HG02588 (cell line): Measurements from ENCODE around the gene ZNF3.
A peak's percentile ranks its signal among the peaks of the same experiment; 100 is the strongest.
"Not testable (repeated sequence)": the region's sequence is repeated elsewhere in the genome, so short reads cannot be mapped to it uniquely, and the experiment has no call there.

Experiments
- ATAC-seq: cut with Tn5 transposase; IDR thresholded peaks from one replicate; pipeline ENCODE4 v1.9.1; 2021; ENCODE audit warnings: mild to moderate bottlenecking, moderate library complexity; ENCODE audit not compliant: unreplicated experiment

The ZNF3 gene

DNA sequence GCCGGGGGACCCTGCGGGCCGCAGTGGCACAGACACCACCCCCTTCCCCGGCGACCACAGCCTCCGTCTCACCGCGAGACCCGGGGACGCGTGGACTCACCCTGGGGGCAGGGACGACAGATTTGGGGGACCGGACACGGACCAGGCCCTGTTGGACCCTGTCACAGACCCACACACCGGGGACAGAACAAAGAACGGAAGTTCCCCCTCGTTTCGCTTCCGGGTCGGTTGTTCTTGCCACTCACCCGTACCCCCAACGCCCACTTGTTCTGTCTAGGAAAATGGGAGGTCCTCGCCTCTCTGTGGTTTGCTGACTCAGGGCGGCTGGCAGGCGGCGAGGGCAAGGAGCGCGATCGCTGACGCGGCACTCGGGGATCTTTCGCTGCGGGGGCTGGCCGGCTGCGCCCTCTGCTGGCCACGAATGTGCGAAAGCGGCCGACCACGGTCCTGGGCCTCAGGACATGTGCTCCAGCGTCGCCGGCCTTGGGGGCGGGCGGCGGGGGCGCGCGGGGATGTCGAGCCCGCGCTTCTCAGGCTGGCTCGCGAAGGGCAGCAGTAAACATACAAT, at the start of gene ZNF3:
TSS of gene ZNF3 (minus strand) at position 189 of the 568 bp plus-strand sequence. CDS start 4,366 bp downstream, outside the sequence.
- peak; percentile 82 for ATAC-seq

DNA sequence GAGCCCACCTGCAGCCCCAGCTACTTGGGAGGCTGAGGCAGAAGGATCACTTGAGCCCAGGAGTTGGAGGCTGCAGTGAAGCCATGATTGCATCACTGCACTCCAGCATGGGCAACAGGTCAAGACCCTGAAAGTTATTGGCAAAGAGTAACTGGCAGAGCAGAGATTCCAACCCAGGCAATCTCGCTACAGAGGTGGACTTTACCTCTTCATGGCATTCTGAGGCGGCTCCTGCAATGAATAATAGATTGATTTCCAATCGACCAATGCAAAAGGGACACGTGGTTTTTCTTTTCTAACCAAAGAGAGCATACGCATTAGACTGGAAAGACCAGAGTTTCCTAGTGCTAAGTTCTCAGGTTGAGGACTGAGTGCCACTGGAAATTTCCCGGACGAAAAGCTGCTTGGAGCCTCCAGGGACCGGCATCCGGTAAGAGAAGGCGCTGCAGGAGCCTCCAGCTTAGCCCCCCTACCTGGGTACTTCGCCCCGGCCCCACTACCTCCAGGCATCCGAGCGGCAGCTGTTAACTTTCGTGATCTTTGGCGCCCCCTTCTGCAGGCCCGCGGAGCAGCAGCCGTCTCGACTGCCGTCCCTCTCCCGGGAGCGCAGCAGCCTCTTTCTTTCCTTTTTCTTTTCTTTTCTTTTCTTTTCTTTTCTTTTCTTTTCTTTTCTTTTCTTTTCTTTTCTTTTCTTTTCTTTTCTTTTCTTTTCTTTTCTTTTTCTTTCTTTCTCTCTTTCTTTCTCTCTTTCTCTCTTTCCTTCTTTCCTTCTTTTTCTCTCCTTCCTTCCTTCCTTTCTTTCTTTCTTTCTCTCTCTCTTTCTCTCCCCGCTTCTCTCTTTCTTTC, 49.3 kb upstream of the ZNF3 start:
- no peak for ATAC-seq

DNA sequence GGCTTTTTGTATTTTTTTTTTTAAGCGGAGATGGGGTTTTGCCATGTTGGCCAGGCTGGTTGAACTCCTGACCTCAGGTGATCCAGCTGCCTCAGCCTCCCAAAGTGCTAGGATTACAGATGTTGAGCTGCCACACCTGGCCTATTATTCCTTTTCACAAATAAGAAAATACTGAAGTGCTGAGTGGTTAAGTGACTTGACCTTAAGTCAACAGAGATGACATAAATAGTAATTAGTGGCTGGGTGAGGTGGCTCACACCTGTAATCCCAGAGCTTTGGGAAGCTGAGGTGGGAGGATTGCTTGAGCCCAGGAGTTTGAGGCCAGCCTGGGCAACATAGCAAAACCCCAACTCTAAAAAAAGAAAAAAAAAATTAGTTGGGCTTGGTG, 48.7 kb upstream of the ZNF3 start:
- ATAC-seq, result not testable (repeated sequence)

DNA sequence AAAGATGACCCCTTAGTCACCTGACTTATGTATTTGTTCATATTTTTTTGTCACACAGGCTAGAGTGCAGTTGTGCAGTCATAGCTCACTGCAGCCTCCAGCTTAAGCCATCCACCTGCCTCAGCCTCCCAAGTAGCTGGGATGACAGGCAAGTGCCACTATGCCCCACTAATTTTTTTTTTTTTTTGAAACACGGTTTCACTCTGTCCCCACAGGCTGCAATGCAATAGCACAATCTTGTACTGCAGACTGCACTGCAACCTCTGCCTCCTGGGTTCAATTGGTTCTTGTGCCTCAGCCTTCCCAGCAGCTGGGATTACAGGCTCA, 47.1 kb upstream of the ZNF3 start:
- ATAC-seq, result no peak

DNA sequence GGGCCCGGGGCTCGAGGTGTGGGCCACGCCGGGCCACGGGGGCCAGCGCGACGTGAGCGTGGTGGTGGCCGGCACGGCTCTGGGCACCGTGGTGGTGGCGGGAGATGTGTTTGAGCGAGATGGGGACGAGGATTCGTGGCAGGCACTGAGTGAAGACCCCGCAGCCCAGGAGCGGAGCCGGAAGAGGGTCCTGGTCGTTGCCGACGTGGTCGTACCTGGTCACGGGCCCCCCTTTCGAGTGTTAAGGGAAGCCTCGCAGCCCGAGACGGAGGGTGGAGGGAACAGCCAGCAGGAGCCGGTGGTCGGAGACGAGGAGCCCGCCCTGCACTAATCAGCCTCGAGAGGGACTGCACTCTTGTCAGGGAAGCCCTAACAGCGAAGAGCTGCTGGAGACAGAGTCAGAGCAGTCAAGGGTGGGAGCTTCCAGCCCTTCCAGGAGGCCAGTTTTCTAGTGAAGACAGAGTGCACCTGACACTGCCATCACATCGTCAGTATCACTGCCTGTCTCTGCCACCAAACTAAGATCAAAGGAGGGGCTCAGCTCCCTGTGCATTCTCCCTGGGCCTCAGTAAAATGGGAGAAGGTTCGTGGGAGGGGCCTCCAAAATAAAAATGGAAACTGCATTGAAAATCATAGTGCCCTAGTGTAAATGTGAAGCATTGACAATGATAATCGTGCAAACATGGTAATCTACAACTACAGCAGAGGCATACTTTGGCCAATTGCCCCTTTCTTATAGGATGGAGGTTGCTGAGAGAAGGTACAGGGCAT, 46.5 kb upstream of the ZNF3 start:
- no peak for ATAC-seq

DNA sequence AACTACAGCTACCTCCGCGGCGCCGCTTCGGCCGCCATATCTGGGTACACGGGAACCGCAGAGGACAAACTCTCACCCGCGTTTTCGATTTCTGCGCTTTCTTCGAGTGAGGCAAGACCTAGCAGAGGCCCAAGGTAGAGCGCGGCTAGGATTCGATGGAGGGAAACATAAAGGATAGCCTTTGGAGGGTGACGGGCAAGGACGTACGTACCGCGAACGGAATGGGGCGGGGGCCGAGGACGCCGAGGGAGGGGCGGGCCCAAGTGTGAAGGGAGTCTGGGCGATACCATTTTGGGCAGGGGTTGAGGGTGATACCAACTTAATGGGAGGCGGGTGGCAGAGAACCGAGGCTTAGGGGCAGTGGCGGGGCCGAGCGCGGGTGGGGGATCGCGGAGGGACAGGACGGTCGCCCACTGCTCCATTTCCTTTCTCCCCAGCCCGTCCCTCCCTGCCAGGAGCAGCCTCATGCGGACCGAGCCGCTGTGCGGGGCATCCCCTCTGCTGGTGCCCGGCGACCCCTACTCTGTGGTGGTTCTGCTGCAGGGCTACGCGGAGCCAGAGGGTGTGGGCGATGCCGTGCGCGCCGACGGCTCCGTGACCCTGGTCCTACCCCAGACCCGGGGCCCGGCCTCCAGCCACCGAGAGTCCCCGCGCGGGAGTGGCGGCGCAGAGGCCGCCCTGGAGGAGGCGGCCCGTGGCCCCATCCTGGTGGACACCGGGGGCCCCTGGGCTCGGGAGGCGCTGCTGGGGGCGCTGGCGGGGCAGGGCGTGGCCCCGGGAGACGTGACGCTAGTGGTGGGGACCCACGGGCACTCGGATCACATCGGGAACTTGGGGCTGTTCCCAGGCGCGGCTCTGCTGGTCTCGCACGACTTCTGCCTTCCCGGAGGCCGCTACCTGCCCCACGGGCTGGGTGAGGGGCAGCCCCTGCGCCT, 45.7 kb upstream of the ZNF3 start, which contains the start of gene MBLAC1:
TSS of gene MBLAC1 (plus strand) at position 37 of the 935 bp plus-strand sequence. CDS start at position 466, 429 bp downstream.
- ATAC-seq, result peak; percentile 65

DNA sequence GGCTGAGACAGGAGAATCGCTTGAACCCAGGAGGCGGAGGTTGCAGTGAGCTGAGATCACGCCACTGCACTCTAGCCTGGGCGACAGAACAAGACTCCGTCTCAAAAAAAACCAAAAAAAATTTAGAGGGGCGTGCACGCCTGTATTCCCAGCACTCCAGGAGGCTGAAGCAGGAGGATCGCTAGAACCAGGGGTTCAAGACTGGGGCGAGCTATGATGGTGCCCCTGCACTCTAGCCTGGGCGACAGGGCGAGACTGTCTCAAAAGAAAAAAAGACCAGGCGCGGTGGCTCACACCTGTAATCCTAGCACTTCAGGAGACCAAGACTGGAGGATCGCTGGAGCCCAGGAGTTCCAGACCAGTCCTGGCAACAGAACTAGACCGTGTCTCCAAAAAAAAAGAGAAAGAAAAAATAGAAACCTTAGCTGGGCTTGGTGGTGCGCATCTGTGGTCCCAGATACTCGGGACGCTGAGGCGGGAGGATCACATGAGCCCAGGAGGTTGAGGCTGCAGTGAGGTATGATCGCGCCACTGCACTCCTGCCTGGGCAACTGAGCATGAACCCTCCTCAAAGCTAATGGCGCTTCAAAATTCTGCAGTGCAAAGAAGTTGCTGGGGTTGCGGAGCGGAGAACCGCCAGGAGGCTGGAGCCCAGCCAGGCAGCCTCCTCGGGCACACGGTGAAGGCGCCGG, 44.9 kb upstream of the ZNF3 start:
- peak; percentile 4 for ATAC-seq

DNA sequence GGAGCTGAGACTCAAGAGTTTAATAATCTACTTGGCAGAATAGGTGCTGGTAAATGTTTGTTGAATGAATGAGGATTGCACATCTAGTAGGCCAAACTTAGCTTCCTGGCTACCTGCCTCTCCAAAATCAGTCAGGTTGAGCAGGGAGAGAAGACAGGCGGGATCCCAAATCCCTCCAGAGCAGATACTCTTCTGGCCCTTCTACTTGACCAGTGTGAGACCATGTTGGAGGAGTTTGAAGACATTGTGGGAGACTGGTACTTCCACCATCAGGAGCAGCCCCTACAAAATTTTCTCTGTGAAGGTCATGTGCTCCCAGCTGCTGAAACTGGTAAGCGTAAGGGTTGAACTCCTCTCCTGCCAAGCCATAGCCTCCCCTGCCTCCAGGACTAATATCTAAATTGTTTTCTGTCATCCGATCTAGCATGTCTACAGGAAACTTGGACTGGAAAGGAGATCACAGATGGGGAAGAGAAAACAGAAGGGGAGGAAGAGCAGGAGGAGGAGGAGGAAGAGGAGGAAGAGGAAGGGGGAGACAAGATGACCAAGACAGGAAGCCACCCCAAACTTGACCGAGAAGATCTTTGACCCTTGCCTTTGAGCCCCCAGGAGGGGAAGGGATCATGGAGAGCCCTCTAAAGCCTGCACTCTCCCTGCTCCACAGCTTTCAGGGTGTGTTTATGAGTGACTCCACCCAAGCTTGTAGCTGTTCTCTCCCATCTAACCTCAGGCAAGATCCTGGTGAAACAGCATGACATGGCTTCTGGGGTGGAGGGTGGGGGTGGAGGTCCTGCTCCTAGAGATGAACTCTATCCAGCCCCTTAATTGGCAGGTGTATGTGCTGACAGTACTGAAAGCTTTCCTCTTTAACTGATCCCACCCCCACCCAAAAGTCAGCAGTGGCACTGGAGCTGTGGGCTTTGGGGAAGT, 43.0 kb upstream of the ZNF3 start:
- no peak for ATAC-seq

DNA sequence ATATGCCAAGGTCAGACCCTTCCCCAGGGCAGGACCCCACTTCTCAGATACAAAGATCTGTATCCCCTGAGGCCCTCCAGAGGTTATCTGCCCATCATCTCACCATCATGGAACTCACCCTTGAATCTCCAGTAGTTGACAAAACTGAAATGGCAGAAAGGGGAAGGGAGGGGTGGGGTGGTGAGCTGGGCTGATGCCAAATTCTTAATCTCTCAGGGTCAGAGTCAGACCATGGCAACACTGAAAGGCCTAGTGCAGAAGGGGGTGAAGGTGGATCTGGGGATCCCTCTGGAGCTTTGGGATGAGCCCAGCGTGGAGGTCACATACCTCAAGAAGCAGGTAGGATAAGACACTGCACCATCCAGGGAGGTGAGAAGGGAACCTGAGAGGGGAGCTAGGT, 41.0 kb upstream of the ZNF3 start:
- no peak for ATAC-seq

DNA sequence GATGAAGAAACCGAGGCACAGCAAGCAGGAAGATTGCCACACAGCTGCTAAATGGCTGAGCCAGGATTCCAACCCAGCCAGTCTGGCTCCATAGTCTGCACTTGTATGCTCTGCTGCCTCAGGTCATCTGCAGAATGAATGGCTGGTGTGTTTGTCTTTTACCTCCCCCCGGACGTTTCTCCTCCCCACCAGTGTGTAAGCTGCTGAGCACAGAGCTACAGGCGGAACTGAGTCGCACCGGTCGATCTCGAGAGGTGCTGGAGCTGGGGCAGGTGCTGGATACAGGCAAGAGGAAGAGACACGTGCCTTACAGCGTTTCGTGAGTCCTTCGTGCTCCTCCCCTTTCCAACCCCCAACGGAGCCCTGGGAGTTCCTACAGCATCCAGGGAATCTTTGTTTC, 40.5 kb upstream of the ZNF3 start:
- ATAC-seq, result no peak

DNA sequence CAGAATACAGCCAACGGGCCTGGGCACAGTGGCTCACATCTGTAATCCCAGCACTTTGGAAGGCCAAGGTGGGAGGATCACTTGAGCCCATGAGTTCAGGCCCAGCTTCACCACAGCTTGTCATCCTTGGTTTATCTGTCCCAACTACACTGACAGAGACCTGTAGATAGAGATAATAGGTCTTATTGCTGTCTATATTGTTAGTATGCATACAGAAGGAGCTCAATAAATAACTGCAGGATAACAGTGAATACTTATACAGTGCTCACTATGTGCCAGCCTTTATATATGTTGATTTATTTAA, 39.2 kb upstream of the ZNF3 start:
- no peak for ATAC-seq

DNA sequence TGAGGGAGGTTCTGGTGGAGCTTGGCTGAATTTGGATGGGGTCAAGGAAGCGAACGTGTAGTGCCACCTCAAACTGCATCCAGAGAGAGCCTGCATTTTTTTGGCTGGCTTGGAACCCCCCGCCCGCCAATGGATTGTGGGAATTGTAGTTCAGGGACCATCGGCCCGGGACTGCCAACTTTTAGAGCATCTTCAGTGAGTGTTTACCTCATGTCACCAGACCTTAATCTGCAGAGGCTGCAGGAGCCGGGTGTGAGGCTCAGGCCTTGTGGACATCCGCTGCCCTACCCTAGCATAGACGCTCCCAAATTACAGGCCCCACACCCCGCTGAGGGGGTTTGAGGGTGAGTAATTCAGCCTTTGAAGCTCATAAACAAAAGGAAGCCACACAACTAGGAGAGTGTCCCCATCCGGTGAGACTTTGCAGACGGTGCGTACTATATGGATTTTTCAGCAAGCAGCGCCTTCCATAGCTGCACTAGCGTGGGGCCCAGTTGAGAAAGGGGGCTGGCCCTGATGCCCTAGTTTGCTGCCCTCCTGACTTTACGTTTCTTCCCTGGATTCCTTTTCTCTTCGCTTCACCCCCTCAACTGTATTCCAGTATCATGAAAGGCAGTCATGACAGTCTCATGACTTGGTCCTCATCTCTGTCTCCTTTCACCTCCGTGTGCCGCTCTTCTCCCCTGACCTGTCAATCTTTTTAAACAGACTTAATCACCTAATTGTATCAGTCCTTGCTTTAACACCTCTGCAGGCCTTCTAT, 38.6 kb upstream of the ZNF3 start:
- peak; percentile 25 for ATAC-seq

DNA sequence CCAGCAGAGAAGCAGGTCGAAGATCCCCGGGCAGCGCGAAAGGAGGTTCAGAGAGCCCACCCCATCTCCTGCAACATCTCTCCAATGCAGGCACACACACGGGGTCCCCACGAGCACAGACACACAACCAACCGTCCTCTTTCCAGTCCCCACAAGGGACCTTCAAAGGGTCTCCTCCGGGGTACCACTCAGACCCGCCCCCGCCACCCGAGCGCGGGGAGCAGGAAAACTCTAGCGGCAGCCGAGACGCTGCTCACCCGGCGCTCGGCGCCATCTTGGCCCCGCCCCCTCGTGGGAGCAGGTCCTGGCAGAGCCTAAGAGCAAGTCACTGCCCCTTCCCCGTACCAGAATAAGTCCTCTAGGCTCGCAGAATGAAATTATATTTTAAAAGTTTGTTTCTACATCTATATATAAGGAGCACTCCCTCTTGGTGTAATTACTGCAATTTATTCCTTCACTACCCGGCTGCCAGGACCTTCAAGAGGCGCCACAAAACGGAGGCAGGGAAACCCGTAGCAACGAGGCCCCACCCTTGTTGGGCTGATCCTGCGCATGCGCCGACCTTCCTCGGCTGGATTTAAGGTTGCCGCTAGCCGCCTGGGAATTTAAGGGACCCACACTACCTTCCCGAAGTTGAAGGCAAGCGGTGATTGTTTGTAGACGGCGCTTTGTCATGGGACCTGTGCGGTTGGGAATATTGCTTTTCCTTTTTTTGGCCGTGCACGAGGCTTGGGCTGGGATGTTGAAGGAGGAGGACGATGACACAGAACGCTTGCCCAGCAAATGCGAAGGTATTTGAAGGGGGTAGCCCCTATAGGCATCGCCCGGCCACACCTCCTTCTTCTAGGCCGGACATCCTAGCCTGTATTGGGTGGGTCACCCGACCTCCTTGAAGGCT, 37.8 kb upstream of the ZNF3 start, which contains the start of the genes CNPY4 and TAF6:
TSS of gene CNPY4 (plus strand) at position 563 of the 898 bp plus-strand sequence. CDS start at position 674, 111 bp downstream.
TSS of gene TAF6 (minus strand) at position 287 of the 898 bp plus-strand sequence. CDS start 5,149 bp downstream, outside the sequence.
- peak; percentile 74 for ATAC-seq

DNA sequence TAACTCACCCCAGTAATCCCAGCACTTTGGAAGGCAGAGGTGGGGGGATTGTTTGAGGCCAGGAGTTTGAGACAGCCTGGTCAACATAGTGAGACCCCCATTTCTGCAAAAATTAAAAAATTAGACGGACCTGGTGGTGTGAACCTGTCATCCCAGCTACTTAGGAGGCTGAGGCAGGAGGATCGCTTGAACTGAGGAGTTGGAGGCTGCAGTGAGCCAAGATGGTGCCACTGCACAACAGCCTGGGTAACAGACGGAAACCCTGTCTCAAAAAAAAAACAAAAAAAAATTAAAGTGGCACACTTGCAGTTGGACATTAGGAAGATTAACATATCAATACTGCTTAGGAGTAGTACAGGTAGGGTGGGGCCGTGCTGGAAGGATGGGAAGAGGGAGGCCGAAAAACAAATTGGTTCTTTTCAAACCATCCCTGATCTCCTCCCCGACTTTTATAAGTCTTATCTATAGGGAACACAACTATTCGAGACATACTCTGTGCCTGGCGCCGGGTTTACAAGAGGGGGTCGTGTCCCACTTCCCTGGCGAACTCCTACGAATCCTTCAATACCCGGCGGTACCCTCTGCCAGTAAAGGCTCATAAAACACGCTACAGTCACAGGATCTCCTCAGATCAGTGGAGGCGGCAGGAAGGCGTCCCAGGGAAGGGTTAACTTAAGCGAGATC, 37.0 kb upstream of the ZNF3 start:
- ATAC-seq, result no peak

DNA sequence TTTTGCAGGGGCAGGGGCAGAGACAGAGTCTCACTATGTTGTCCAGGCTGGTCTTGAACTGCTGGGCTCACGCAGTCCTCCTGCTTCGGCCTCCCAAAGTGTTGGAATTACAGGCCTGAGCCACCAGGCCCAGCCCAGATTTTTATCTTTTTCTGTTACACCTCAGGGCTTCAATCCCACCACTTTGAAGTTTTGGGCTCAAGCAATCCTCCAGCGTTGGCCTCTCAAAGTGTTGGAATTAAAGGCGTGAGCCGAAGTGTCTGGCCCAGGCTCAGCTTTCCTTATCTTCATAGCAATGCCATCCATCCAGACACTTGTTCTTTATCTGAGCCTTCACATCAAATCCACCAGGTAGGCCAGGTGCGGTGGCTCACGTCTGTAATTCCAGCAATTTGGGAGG, 33.5 kb upstream of the ZNF3 start:
- ATAC-seq, result no peak

DNA sequence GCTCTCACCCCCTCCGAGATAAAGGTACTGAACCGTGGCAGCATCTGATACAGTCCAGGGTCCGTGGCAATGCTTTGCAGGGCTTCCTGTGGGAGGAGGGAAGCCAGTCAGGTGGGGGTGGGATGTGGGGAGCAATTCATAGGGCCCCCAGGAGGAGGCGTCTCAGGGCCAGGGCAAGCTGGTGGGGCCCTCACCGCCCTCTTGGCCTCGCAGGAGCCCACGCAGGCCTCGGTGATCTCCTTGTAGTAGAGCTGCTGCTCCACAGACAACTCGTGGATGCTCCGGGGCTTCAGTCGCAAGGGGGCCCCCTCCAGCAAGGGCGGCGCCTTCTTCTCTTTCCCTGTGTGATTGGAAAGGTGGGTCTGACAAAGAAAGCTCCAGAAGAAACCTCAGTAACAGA, 30.4 kb upstream of the ZNF3 start:
- ATAC-seq, result no peak

DNA sequence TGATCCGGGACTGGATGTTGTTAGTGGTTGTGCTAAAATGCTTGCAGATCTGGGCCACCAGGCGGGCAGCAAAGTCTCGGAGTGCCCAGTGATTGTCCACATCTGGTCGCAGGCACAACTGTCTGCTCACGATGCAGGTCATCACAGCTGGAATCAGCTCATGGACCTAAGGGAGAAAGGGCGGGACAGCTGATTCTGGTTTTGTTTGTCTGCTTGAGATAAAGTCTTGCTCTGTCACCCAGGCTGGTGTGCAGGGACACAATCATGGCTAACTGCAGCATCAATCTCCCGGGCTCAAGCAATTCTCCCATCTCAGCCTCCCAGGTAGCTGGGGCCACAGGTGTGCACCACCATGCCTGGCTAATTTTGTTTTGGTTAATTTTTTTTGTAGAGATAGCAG, 29.6 kb upstream of the ZNF3 start:
- ATAC-seq, result no peak
